ENCODE data around the gene YAP1.

The YAP1 gene

DNA sequence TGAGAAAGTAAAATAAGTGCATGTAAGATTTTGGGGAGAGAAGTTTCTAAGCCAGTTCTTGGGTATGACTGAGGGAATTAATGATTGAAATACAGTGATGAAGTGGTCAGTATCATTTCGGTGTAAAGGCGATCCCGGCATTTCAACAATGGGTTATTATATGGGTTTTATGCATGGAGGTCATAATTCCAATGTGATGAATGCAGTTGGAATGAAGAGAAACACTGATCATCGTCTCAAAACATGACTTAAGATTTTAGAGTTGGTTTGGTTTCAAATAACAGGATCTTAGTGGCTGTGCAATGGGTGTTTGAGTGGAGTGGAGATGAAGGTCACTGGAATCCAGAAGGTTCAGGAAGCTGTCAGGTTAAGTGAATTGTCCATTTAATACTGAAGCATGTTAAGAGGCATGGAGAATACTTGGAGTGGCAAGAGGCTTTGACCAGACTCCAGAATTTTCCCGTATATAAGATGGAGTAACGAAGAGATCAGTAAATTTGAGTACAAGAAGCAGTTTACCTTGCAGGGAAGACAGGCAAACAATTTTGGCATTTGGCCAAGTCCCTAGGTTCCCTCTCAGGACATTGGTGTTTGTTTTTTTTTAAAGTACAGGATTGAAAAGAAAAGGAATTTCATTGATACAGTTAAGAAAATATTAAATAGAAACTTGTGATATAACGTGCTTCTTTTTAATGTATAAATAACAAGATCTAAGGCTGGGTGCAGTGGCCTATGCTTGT, 110.7 kb downstream of the YAP1 start:
- no peaks in the 10 kb centered on the region for H3K36me3 ChIP-seq (ENCODE audit: insufficient read depth)
- no peak overlapping the region for H3K4me3 ChIP-seq (IDR thresholded peaks at IDR 0.05; ENCODE audit: insufficient read depth, low read depth, low read length)
- H3K4me2 ChIP-seq: no peak overlapping the region
- no peak for TF ChIP-seq CTCF (conservative IDR thresholded peaks at IDR 0.05; ENCODE audit: low read depth, low read length)
- no peak overlapping the region for H2AFZ ChIP-seq (ENCODE audit: low read depth)
- no peaks in the 10 kb centered on the region for H3K27me3 ChIP-seq (ENCODE audit: insufficient read depth, low read depth)
- H4K20me1 ChIP-seq (ENCODE audit: insufficient read depth): no peaks in the 10 kb centered on the region
- no peak overlapping the region for H3K9ac ChIP-seq
- no peaks in the 10 kb centered on the region for H3K79me2 ChIP-seq (ENCODE audit: insufficient read depth, low read depth)
- H3K27ac ChIP-seq: no peak overlapping the region
- no peaks in the 10 kb centered on the region for H3K4me1 ChIP-seq (ENCODE audit: low read depth, poor library complexity, severe bottlenecking)

DNA sequence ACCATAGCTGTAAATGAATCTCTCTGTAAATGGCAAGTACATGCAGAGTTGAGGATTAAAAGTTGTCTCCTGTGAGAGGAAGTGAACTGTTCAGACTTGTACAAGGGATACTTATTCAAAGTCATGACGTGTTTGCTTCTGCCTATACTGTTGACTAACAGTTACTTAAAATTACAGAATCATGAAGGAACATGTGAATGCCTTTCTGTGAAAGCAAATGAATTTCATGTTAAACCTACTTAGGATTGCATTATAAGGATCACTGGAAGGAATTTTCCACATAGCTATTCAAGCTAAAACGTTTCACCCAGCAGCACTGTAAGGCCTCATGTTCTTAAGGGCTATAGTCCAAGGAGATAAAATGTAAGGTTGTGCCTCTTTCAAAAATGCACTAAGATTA, 113.6 kb downstream of the YAP1 start:
- Histone ChIP-seq H3K4me1 (ENCODE audit: low read depth, poor library complexity, severe bottlenecking) (no peaks in the 10 kb centered on the region), H3K36me3 (ENCODE audit: insufficient read depth) (no peaks in the 10 kb centered on the region), H3K4me2 (no peak overlapping the region), H3K27me3 (ENCODE audit: insufficient read depth, low read depth) (no peaks in the 10 kb centered on the region), H2AFZ (ENCODE audit: low read depth) (no peak overlapping the region), H3K9ac (no peak overlapping the region), H3K4me3 (IDR thresholded peaks at IDR 0.05; ENCODE audit: insufficient read depth, low read depth, low read length) (no peak overlapping the region), H3K79me2 (ENCODE audit: insufficient read depth, low read depth) (no peaks in the 10 kb centered on the region), H3K27ac (no peak overlapping the region), H4K20me1 (ENCODE audit: insufficient read depth) (no peaks in the 10 kb centered on the region)
- no peak for TF ChIP-seq CTCF (conservative IDR thresholded peaks at IDR 0.05; ENCODE audit: low read depth, low read length)

- Histone ChIP-seq H3K27me3 (ENCODE audit: insufficient read depth, low read depth) (no peaks in the 10 kb centered on the region), H3K27ac (no peak overlapping the region), H3K79me2 (ENCODE audit: insufficient read depth, low read depth) (no peaks in the 10 kb centered on the region), H3K4me2 (no peak overlapping the region), H3K9ac (no peak overlapping the region), H4K20me1 (ENCODE audit: insufficient read depth) (no peaks in the 10 kb centered on the region), H3K4me1 (ENCODE audit: low read depth, poor library complexity, severe bottlenecking) (no peaks in the 10 kb centered on the region), H2AFZ (ENCODE audit: low read depth) (no peak overlapping the region), H3K4me3 (IDR thresholded peaks at IDR 0.05; ENCODE audit: insufficient read depth, low read depth, low read length) (no peak overlapping the region), H3K36me3 (ENCODE audit: insufficient read depth) (no peaks in the 10 kb centered on the region)
- TF ChIP-seq CTCF (conservative IDR thresholded peaks at IDR 0.05; ENCODE audit: low read depth, low read length): no peak
These were observed 115.7 kb downstream of the YAP1 start for GRCh38 chr11:102225689-102226568.

DNA sequence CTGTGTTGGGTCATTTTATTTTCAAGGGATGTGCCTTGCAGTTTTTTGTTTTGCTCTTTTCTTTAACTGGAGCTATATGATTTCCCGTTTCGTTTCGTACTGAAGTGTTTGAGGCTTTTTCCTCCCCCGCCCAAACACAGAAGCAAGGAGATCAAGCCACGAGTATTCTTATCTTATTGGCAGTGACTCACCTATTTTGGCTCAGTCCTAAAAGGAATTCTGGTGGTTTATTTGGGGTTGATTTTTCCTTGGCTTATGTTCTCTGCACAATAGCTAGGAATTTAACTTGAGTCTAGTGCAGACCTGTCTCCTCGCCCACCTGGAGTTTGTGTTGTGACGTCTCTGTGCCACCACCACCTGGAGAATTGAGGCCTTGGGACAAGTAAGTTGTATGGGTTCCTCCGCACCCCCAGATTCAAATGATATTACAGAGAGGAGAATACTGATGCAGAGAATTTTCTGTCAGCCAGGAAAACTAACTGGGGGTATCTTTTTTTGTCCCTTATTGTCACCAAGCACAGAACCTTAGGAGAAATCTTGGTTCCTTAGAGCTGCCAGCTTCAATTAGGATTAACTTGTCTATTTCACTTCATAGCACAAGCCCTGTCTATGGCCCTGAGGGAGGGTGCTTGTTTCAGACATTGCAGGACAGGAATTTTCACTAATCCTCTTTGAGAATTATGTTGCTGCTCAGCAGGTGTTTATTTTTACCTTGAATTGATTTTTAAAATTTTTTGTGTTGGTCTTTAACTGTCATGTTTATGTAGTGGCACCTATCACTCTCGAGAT, 116.6 kb downstream of the YAP1 start:
- no peaks in the 10 kb centered on the region for H3K27me3 ChIP-seq (ENCODE audit: insufficient read depth, low read depth)
- no peak overlapping the region for H3K4me3 ChIP-seq (IDR thresholded peaks at IDR 0.05; ENCODE audit: insufficient read depth, low read depth, low read length)
- no peak overlapping the region for H3K9ac ChIP-seq
- TF ChIP-seq CTCF (conservative IDR thresholded peaks at IDR 0.05; ENCODE audit: low read depth, low read length): no peak
- no peaks in the 10 kb centered on the region for H3K4me1 ChIP-seq (ENCODE audit: low read depth, poor library complexity, severe bottlenecking)
- no peaks in the 10 kb centered on the region for H4K20me1 ChIP-seq (ENCODE audit: insufficient read depth)
- H3K4me2 ChIP-seq: no peak overlapping the region
- H3K27ac ChIP-seq: no peak overlapping the region
- no peaks in the 10 kb centered on the region for H3K79me2 ChIP-seq (ENCODE audit: insufficient read depth, low read depth)
- no peaks in the 10 kb centered on the region for H3K36me3 ChIP-seq (ENCODE audit: insufficient read depth)
- no peak overlapping the region for H2AFZ ChIP-seq (ENCODE audit: low read depth)

Data from KMS-11 (cell line).